ENCODE results near the gene ELAC2.

The ELAC2 gene

DNA sequence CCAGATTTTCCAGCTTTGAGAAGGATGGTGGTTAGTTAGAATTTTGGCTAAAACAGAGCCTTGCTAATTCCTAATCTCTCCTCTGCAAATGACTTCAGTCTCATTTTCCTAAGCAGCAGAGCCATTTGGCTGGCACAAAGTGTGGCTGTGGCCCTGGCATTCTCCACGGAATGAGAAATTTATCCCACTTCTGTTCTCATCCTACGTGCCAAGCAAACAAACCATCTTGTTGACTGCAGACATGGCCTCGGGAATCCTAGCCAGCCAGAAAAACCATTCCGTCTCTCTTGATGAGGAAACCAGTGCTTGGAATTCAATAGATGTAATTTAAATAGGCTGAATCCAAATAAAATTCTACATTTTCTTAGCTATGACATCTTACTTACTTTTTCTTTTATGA, 34.1 kb upstream of the ELAC2 start:
- Histone ChIP-seq H3K4me3 (ENCODE audit: low read depth, low read length) (no peak overlapping the region), H3K4me1 (no peaks in the 10 kb centered on the region), H3K36me3 (ENCODE audit: control insufficient read depth, insufficient read depth, low read length) (no peaks in the 10 kb centered on the region), H3K9ac (no peak overlapping the region), H2AFZ (no peak overlapping the region), H3K9me3 (ENCODE audit: control insufficient read depth, low read length) (no peaks in the 10 kb centered on the region), H3K79me2 (no peaks in the 10 kb centered on the region), H3K27me3 (ENCODE audit: control insufficient read depth, insufficient read depth, low read length) (no peaks in the 10 kb centered on the region), H3K27ac (no peak overlapping the region), H3K4me2 (ENCODE audit: low read length) (no peak overlapping the region)
- TF ChIP-seq, protein P1, sequence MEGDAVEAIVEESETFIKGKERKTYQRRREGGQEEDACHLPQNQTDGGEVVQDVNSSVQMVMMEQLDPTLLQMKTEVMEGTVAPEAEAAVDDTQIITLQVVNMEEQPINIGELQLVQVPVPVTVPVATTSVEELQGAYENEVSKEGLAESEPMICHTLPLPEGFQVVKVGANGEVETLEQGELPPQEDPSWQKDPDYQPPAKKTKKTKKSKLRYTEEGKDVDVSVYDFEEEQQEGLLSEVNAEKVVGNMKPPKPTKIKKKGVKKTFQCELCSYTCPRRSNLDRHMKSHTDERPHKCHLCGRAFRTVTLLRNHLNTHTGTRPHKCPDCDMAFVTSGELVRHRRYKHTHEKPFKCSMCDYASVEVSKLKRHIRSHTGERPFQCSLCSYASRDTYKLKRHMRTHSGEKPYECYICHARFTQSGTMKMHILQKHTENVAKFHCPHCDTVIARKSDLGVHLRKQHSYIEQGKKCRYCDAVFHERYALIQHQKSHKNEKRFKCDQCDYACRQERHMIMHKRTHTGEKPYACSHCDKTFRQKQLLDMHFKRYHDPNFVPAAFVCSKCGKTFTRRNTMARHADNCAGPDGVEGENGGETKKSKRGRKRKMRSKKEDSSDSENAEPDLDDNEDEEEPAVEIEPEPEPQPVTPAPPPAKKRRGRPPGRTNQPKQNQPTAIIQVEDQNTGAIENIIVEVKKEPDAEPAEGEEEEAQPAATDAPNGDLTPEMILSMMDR (IDR thresholded peaks at IDR 0.05): no peak

DNA sequence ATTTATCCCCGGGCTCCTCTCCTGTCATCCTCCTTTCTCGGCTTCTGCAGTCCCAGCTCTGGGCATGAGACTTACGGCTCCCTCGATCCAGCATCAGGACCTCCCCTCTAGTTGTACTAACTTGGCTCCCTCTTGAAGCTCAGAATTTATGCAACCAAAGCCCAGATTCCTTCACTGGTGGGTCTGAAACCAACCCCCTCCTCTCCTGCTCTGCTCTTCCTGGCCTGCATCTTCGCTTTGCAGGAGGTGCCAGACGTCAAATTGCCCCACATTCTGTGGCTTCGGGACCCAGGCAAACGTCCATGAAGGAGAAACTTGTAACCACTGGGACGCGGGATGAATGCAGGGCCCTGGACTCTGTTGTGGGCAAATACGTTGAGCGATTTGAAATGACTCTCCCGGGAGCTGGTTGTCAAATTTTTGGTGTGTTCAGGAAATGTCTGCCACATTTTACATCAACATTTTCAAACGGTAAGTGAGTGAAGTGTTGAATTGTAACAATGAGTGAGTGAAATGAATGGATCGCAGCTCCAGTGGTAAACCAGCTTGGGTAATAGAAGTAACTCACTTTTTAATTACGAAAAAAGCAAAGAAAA, 29.3 kb upstream of the ELAC2 start:
- no peak overlapping the region for H3K4me3 ChIP-seq (ENCODE audit: low read depth, low read length)
- no peak overlapping the region for H3K9ac ChIP-seq
- H3K27ac ChIP-seq: no peak overlapping the region
- TF ChIP-seq, protein P1 (IDR thresholded peaks at IDR 0.05): no peak
- H3K4me2 ChIP-seq (ENCODE audit: low read length): no peak overlapping the region
- no peaks in the 10 kb centered on the region for H3K4me1 ChIP-seq
- no peak overlapping the region for H2AFZ ChIP-seq
- H3K9me3 ChIP-seq (ENCODE audit: control insufficient read depth, low read length): no peaks in the 10 kb centered on the region
- H3K79me2 ChIP-seq: no peaks in the 10 kb centered on the region
- no peaks in the 10 kb centered on the region for H3K36me3 ChIP-seq (ENCODE audit: control insufficient read depth, insufficient read depth, low read length)
- H3K27me3 ChIP-seq (ENCODE audit: control insufficient read depth, insufficient read depth, low read length): no peaks in the 10 kb centered on the region

DNA sequence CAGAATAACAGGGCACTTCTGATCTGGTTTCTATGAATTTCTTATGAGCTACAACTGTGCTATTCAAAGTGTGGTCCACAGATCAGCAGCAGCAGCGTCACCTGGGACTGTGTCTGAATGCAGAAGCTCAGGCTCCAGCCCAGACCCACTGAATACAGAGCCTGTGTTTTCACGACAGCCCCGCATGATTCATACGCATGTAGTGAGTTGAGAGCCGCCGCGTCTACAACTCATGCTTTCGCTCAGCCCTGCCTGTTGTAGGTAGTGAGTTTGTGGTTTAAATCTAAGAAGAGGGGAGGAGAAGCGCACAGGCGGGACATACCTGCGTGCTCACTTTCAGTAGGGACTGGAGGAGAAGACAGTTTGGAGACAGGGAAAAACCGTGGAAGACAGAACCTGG, 28.5 kb upstream of the ELAC2 start:
- Histone ChIP-seq H3K9ac (no peak overlapping the region), H3K27me3 (ENCODE audit: control insufficient read depth, insufficient read depth, low read length) (no peaks in the 10 kb centered on the region), H3K4me3 (ENCODE audit: low read depth, low read length) (no peak overlapping the region), H3K27ac (no peak overlapping the region), H2AFZ (no peak overlapping the region), H3K4me1 (no peaks in the 10 kb centered on the region), H3K79me2 (no peaks in the 10 kb centered on the region), H3K9me3 (ENCODE audit: control insufficient read depth, low read length) (no peaks in the 10 kb centered on the region), H3K4me2 (ENCODE audit: low read length) (no peak overlapping the region), H3K36me3 (ENCODE audit: control insufficient read depth, insufficient read depth, low read length) (no peaks in the 10 kb centered on the region)
- TF ChIP-seq, protein P1 (IDR thresholded peaks at IDR 0.05): no peak

DNA sequence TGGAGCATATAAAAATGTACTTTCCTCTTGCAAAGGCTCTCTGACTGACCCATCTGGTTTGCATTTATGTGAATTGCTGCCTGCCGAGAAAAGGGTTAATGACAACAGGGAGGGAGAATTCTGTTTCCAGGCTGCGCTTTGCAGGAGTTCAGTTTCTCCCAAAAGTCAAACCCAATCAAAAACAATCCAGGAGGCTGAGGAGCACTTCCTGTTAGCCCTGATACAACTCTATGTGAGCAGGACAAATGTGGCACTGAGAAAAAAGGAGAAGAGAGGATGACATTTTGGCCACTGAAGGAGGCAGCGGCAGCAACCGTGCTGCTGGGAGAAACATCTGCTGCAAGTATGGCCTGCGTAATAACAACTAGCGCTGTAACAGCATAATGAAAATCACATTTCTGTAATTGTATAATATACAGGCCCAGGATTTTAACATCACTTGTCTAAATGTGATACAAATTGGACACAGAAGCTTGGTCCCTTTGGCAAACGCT, 26.8 kb upstream of the ELAC2 start:
- Histone ChIP-seq H2AFZ (no peak overlapping the region), H3K36me3 (ENCODE audit: control insufficient read depth, insufficient read depth, low read length) (no peaks in the 10 kb centered on the region), H3K27ac (no peak overlapping the region), H3K4me3 (ENCODE audit: low read depth, low read length) (no peak overlapping the region), H3K9ac (no peak overlapping the region), H3K79me2 (no peaks in the 10 kb centered on the region), H3K4me1 (no peaks in the 10 kb centered on the region), H3K4me2 (ENCODE audit: low read length) (no peak overlapping the region), H3K27me3 (ENCODE audit: control insufficient read depth, insufficient read depth, low read length) (no peaks in the 10 kb centered on the region), H3K9me3 (ENCODE audit: control insufficient read depth, low read length) (no peaks in the 10 kb centered on the region)
- TF ChIP-seq, protein P1 (IDR thresholded peaks at IDR 0.05): no peak
